RCC 7860 (cell line): ENCODE data around the gene LEF1.
"Not testable (repeated sequence)": the region's sequence is repeated elsewhere in the genome, so short reads cannot be mapped to it uniquely, and the experiment has no call there.

Experiments
- DNase-seq: peaks from one replicate; pipeline ENCODE4 v3.0.0-alpha.2; 2015; ENCODE audit warnings: low spot score
- FAIRE-seq: peaks from 2 replicates; lab custom pipeline; 2012; peaks lifted over from hg19 to GRCh38; lab: Jason Lieb, UNC

LEF1 gene

GRCh38 chr4:108037884-108038283 is 130.8 kb downstream of the LEF1 start:
- FAIRE-seq (no peak), DNase-seq (no peak)

DNA sequence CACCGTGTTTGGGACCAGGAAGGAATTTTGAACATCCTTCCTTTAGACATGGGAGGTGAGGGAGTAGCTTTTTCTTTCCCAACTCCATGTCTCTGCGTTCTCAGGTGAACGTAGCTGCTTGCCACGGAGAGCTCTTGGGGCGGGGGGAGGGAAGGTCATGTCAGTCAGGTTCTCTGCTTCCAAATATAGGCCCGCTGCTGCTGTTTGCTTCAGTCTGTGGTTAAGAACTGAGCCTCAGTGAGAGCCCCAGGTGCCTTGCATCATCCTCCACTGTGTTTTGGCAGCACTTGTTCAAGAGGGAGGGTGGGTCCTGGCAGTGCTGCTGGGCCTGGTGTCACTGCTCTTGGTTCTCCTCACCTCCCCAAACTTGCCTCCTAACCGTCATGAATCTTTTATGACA is 132.5 kb downstream of the LEF1 start:
- FAIRE-seq = no peak
- no peak for DNase-seq

DNA sequence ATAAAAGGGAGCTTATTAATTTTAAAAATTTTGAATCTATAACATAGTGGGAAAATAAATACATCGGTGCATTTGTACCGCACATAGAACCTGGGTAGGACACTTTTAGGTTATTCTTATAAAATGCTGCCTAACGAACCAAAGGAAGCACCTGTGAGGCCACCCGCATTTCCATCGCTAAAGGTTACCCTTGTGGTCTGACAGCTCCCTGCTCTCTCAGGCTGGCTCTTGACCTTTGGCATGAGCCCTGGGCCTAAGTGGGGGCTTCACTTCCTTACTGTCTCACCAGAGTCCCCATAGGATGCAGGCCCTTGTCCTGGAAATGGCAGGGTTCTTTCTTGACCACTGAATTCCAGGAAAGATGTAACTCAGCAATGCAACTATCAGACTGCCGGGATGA is 133.0 kb downstream of the LEF1 start:
- FAIRE-seq (no peak), DNase-seq (no peak)

DNA sequence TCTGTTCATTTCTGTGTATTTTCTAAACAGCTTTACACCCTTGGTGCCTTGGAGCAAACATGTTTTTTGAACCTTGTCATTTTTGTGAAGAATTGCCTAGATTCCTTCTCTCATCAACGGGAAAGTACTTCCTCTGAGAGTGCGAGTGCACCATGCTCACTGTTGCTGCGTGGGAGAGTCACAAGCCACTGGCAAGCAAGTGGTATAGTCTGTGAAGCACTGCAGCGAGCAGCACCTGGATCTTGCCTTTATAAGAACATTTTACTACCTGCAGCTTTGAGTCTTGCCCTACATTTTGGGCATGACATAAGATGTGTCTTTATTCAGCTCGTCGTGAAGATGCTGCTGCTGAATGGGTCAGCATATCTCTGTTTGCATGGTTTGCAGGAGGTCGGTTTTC is 134.2 kb downstream of the LEF1 start:
- FAIRE-seq (no peak), DNase-seq (no peak)

DNA sequence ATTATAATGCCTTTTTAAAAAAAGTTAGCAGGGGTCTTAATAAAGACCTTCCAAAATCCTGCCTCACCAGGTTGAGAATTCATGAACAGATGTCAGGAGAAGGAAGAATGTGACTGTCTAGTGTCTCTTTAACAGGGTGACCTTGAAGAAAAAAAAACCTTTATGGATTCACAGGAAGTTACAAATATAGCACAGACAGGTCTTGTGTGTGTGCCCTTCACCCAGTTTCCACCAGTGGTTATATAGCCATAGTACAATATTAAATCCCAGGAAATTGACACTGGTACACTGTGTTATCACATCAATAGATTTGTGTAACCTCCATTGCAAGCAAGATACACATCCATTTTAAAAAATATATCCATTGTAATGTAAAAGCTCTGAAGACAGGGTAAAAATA is 135.4 kb downstream of the LEF1 start:
- FAIRE-seq (no peak), DNase-seq (no peak)

DNA sequence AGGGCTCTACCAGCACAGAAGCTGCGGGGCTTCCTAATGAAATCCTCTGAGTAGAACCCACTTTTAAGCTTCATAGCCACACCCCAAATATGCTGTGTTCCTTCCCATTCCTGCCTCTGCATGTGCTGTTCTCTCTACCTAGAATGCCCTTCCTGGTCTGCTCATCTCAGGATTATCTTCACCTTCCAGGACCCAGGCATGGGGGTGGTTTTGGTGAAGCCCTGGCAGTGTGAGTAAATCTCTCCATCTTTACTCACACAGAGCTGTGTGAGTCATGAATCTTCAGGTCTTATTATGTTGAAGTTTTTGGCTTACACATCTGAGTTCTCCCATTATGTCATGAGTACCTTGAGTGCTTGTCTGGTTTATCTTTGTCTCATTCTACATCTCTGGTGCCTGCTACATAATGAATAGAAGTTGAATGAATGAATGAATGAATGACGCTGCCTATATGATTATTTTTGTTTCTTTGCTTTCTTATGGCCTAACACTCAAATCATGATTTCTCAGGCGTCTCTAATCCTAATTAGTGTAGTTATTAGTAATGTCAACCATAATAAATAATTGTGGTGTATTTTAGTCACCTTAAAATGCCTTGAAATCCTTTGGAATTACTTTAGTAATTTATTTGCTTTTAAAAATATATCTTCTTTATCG is 137.2 kb downstream of the LEF1 start:
- DNase-seq = no peak
- FAIRE-seq = no peak

- no peak for DNase-seq
- no peak for FAIRE-seq
These were observed 138.4 kb downstream of the LEF1 start for GRCh38 chr4:108030332-108030731.

DNA sequence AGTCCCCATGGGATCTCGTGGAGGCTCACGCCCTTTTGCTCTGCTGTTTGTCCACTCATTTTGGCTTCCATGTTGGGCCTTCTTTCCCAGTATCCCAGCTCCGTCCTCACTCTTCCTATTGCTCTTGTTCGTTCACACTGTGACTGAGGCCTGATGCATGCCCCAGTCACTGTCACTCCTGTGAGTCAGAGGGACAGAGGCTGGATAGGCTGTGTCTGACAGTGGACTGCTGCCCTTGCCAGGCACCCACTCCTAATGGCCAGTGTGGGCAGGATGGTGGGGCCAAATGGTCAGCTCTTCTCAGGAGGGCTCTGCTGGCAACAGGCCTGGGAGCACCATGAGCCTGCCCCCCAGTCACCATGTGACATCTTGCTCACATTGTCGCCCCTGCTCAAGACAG is 139.0 kb downstream of the LEF1 start:
- no peak for DNase-seq
- FAIRE-seq = no peak

GRCh38 chr4:108029016-108029720 is 139.6 kb downstream of the LEF1 start:
- FAIRE-seq = no peak
- no peak for DNase-seq

DNA sequence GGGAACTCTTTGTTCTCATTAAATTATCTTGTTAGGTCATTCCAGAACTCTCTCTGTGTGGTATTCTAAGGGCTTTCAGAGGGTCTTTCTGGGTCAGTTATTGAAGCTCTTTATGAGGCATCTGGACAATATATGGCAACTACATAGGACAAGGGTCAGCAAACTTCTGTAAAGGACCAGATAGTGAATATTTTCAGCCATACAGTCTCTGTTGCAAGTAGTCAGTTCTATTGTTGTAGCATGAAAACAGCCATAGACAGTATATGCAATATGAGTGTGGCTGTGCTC is 143.9 kb downstream of the LEF1 start:
- FAIRE-seq = no peak

GRCh38 chr4:108024085-108024877 is 144.5 kb downstream of the LEF1 start:
- DNase-seq = no peak
- peak; percentile 81 for FAIRE-seq

More for the DNA sequence above, 143.9 kb downstream of the LEF1 start:
- no peak for DNase-seq

GRCh38 chr4:108018884-108019187 is 149.9 kb downstream of the LEF1 start:
- FAIRE-seq (no peak), DNase-seq (no peak)

DNA sequence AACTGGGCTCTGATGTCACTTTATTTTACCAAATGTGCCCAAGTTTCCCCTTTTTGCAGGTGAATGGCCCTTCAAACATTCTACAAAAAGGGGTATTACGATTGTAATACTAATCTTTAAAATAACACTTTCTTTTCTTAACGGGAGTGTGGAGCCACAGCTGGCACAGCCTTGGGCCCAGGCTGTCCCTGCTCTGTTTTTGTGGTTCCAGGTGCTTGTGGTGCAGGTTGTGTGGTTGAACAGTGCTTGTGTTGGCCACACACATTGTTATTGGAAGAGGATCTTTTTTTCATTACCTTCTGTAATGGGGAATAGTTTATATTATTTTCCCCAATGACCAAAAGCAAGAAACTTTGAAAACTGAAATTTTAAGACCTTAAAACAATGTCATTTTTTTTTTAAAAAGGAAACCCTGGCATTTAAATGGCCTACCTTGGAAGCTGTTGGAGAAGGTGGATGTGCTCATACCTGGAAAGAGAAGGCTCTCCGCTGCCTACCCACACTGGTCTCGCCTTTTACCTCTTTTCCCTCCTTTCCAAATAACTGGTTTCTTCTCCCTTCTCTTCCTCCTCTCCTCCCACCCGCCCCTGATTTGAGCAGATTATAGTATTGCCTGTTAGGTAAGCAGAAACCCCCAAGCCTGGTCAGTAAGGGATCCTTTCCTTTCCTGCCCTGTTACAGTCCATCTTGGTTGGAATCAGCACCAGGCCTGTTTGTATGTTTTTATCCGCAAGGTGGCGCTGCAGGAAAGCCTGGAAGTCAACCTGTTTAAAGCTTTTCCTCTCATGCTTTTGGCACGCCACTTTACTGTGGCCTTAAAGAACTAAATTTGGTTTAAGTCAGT is 150.5 kb downstream of the LEF1 start:
- DNase-seq (peak; percentile 34), FAIRE-seq (peak; percentile 61)

- no peak for FAIRE-seq
- no peak for DNase-seq
These were observed 154.8 kb downstream of the LEF1 start for GRCh38 chr4:108013955-108014354.

DNA sequence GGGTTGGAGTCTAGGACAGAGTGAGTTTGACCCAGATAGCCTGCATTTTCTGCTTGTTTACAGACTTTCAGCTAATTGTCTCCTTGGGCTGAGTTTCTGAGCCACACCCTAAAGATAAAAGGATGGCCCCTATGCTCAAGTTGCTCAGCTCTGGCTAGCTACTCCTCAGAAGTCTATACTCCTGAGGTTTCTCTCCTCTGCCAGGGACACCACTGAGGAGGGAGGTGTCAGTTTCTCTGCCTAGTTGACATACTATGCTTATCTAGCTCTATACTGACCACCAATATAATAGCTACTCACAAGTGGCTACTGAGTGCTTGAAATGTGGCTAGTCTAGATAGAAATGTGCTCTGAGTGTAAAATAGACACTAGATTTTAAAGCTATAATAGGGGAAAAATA is 155.4 kb downstream of the LEF1 start:
- FAIRE-seq (no peak), DNase-seq (no peak)

DNA sequence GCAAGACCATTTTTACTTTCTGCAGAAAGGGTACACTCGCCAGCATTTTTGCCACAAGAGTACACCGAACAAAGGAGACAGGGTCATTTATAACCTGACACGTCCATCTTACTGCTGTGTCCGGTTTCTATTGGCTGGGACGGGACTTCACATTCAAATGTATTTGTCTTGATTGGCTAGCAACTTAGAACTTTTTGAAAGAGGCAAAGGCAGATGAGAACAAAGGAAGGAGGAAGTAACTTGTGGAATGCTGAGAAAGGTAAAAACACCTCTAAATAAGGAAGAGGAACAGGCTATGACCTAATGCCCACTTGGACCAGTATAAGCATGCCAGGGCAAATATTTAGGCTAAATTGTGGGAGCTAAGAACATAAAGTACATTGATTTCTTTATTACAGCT is 156.3 kb downstream of the LEF1 start:
- FAIRE-seq, DNase-seq: not testable (repeated sequence)

- DNase-seq (peak; percentile 16), FAIRE-seq (no peak)
These were observed 158.6 kb downstream of the LEF1 start for GRCh38 chr4:108010167-108010566.

DNA sequence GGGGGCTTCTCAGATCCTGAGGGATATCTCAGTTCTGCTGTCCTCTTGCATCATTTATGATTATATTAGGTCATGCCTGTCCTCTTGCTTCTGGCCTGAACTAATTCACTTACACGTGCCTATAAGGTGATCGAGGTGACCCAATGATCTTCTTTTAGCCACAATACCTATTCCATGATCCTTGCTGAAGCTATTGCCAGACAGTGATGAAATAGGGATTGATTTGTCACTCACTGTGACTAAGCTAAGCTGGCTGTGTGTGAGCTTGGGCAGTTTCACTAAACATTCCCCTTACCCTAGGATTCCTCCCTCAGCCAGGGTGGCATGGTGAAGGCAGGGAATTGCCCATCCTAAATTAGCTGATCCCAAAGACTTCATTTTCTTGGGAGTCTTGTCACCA is 160.0 kb downstream of the LEF1 start:
- DNase-seq (peak; percentile 48), FAIRE-seq (no peak)

DNA sequence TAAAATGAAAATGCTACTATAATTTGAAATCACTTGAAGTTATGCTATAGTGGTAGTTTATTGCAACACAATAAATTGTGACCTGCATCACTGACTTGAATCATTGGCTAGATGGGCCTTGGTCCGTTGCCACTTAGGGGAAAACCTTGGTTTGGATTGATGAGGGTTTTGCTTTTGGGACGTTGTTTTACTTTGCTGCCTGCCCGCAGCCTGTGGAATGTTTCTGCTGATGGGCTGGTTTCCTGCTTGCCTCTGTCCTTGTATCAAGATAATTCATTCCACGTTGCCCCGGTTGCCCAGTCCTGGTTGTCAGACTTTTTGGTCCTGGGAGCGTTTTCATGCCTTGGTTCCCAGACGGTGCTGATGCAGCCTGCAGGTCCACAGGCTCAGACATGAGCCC is 160.7 kb downstream of the LEF1 start:
- FAIRE-seq (no peak), DNase-seq (no peak)

DNA sequence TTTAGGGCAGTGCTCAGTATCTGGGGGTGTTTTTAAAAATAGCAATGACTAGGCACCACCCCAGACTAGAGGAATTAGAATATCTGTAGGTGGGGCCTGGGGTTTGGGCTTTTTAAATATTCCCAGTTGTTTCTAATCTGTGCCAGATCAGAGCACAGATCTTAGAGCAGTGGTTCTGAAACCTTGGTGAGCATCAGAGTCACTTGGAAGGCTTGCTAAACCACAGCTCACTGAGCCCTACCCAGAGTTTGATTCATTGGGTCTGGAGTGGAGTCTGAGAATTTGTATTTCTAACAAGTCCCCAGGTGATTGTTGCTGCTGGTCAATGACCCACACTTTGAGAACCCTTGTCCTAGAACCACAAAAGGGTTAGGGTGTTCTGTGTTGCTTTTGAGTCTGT is 162.4 kb downstream of the LEF1 start:
- no peak for FAIRE-seq
- DNase-seq = no peak

DNA sequence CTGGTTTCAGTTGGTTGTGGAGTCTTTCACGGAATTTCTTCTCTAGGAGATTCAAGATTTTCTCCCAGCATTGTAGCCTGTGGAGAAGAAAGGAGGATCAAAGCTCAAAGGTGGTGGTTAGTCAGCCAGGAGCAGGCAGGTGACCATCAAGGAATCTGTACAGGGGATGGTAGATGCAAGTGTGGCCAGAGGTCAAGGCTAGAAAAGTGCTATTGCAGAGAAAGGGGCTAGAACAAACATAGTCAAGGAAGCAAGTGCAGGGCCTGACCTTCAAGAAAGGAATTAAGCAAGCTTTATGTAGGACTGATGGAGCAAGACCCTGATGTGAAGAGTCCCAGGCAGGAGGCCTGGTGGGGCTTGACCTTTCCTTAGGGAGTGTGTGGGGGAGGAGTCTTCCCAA is 162.9 kb downstream of the LEF1 start:
- no peak for FAIRE-seq
- no peak for DNase-seq
